HepG2 (cell line): ENCODE data around the gene DIS3L2. TPM values are rescaled to one million over a fixed set of nuclear protein-coding genes. Genes with fewer than 3 reads are reported as not detected.
A peak's percentile ranks its signal among the peaks of the same experiment; 100 is the strongest.

Experiments
- ATAC-seq: fragments of 200-7000 bp; cut with Tn5 transposase; 3 replicates; pipeline ENCODE4 v1.9.1; 2020; ENCODE audit warnings: mild to moderate bottlenecking, moderate library complexity
- BruUV-seq: library from RNA; stranded (reverse); fragments of 400-500 nt; replicated peaks from 2 replicates; lab custom pipeline; 2021; lab: Mats Ljungman, UMichigan
- CTCF ChIA-PET: fragments of 300-600 bp; formaldehyde crosslinking; extraction: SDS; loops from one replicate; lab custom pipeline; 2021; ENCODE audit warnings: low total read pairs, inconsistent platforms, low intra/inter-chr PET ratio; lab: Yijun Ruan, JAX
- POLR2A ChIA-PET: fragments of 350-600 bp; sonication (Branson Sonifier 250); formaldehyde crosslinking; loops from one replicate; lab custom pipeline; 2020; ENCODE audit warnings: antibody characterized with exemption, inconsistent platforms; lab: Yijun Ruan, JAX
- DNase-seq: peaks from one replicate; pipeline ENCODE4 v3.0.0-alpha.2; 2015; ENCODE audit warnings: low spot score
- FAIRE-seq: peaks from 3 replicates; lab custom pipeline; 2011; peaks lifted over from hg19 to GRCh38; lab: Jason Lieb, UNC
- H2AFZ ChIP-seq: one replicate; pipeline ENCODE4 v1.6.1; 2011; ENCODE audit warnings: low read length, inconsistent platforms
- H3K27ac ChIP-seq: fragments of 300-600 bp; 3 replicates; pipeline ENCODE4 v1.8.0; 2011; ENCODE audit warnings: mixed run types, mild to moderate bottlenecking, mixed read lengths, low read length, inconsistent platforms; ENCODE audit not compliant: insufficient read depth; ENCODE audit errors: extremely low read length
- H3K27me3 ChIP-seq, 2 experiments: fragments of 200-600 bp in 1 of 2; 2 replicates in 1 of 2; 3 replicates in 1 of 2; pipeline versions ENCODE4 v1.6.0 to v1.8.0; 2011; ENCODE audit warnings: low read length in 2 of 2, mild to moderate bottlenecking in 2 of 2, moderate library complexity in 2 of 2, inconsistent platforms in 1 of 2; ENCODE audit not compliant: insufficient read depth in 2 of 2, control insufficient read depth in 1 of 2
- H3K36me3 ChIP-seq, 2 experiments: fragments of 200-600 bp in 1 of 2; replicated peaks in 1 of 2; 2 replicates in 1 of 2; 3 replicates in 1 of 2; pipeline versions ENCODE4 v1.5.1 to v1.8.0; 2011; ENCODE audit warnings: low read length in 2 of 2, inconsistent platforms in 1 of 2; ENCODE audit not compliant: insufficient read depth in 2 of 2, control insufficient read depth in 1 of 2
- H3K4me1 ChIP-seq: 2 replicates; pipeline ENCODE4 v1.5.1; 2012; ENCODE audit warnings: low read length, inconsistent platforms; ENCODE audit not compliant: insufficient read depth
- H3K4me2 ChIP-seq: 2 replicates; pipeline ENCODE4 v1.6.0; 2011; ENCODE audit warnings: low read depth, low read length, inconsistent platforms
- H3K4me3 ChIP-seq, 3 experiments: fragments of 200-600 bp in 1 of 3; sonication (generic), shearing (Covaris generic) in 1 of 3; replicated peaks in 1 of 3; 2 replicates each; pipeline ENCODE4 v1.5.1; 2011 to 2016; ENCODE audit warnings: low read length in 3 of 3, inconsistent platforms in 2 of 3, low read depth in 2 of 3, mild to moderate bottlenecking in 2 of 3, control low read depth in 1 of 3, mixed read lengths in 1 of 3; ENCODE audit not compliant: insufficient read depth in 1 of 3
- H3K79me2 ChIP-seq: one replicate; pipeline ENCODE4 v1.6.1; 2011; ENCODE audit warnings: low read length, inconsistent platforms; ENCODE audit not compliant: insufficient read depth
- H3K9ac ChIP-seq: 2 replicates; pipeline ENCODE4 v1.6.0; 2011; ENCODE audit warnings: mild to moderate bottlenecking, low read depth, low read length, inconsistent platforms; ENCODE audit not compliant: insufficient read depth
- H3K9me3 ChIP-seq: 2 replicates; pipeline ENCODE4 v1.5.1; 2012; ENCODE audit warnings: mild to moderate bottlenecking, low read length
- H4K20me1 ChIP-seq: 2 replicates; pipeline ENCODE4 v1.6.0; 2011; ENCODE audit warnings: inconsistent platforms, mild to moderate bottlenecking, low read length, moderate library complexity; ENCODE audit not compliant: insufficient read depth
- BRD4 ChIP-seq: sonication (generic); formaldehyde crosslinking; IDR thresholded peaks from 2 replicates; pipeline ENCODE4 v1.4.0; 2020; ENCODE audit warnings: missing genetic modification reagents
- HOXA7 ChIP-seq: sonication (generic); formaldehyde crosslinking; IDR thresholded peaks from 2 replicates; pipeline ENCODE4 v1.8.1; 2022; ENCODE audit warnings: mild to moderate bottlenecking, missing genetic modification reagents, moderate library complexity
- MED8 ChIP-seq: sonication (generic); formaldehyde crosslinking; IDR thresholded peaks from 2 replicates; pipeline ENCODE4 v1.8.1; 2023; ENCODE audit warnings: mild to moderate bottlenecking, missing genetic modification reagents; ENCODE audit not compliant: insufficient replicate concordance
- MZF1 ChIP-seq: sonication (generic); formaldehyde crosslinking; IDR thresholded peaks from 2 replicates; pipeline ENCODE4 v1.8.1; 2023; ENCODE audit warnings: mild to moderate bottlenecking, missing genetic modification reagents, borderline replicate concordance
- RAD21 ChIP-seq: fragments of 450-650 bp; formaldehyde crosslinking; IDR thresholded peaks from 2 replicates; pipeline ENCODE4 v1.5.0; 2020; ENCODE audit warnings: mild to moderate bottlenecking
- STAG1 ChIP-seq: sonication (generic); formaldehyde crosslinking; IDR thresholded peaks from 2 replicates; pipeline ENCODE4 v1.4.0; 2020; ENCODE audit warnings: missing genetic modification reagents
- ZKSCAN5 ChIP-seq: sonication (generic); formaldehyde crosslinking; IDR thresholded peaks from 2 replicates; pipeline ENCODE4 v1.5.1; 2020; ENCODE audit warnings: mild to moderate bottlenecking, missing genetic modification reagents
- ZNF687 ChIP-seq: sonication (generic); formaldehyde crosslinking; IDR thresholded peaks from 2 replicates; pipeline ENCODE4 v1.5.1; 2020; ENCODE audit warnings: mild to moderate bottlenecking, missing genetic modification reagents, moderate library complexity
- ZNF724P ChIP-seq: sonication (generic); formaldehyde crosslinking; IDR thresholded peaks from 2 replicates; pipeline ENCODE4 v1.8.0; 2022; ENCODE audit warnings: missing genetic modification reagents, borderline replicate concordance
- WGBS: methylation state at CpG from one replicate; pipeline ENCODE4 v1.1.6; 2017; ENCODE audit warnings: low lambda C conversion rate; 5-methylcytosine and 5-hydroxymethylcytosine counted together
- in situ Hi-C: cut with HindIII; loops from 2 replicates; pipeline ENCODE4 v1.10.0; 2017; ENCODE audit warnings: low pct_unique_long_range_greater_than_20kb; ENCODE audit not compliant: extremely low pct_ligation_motif_present
- intact Hi-C: fragments of 100-400 bp; cut with micrococcal nuclease; formaldehyde crosslinking; loops from one replicate; pipeline ENCODE4 v1.10.0; 2022; ENCODE audit not compliant: unreplicated experiment
- polyA plus RNA-seq, 8 experiments: library from polyadenylated mRNA; depleted of rRNA in 3 of 8; stranded (reverse) in 7 of 8; unstranded in 1 of 8; fragments of >200 nt; fragmentation: Illumina TruSeq in 4 of 8; extraction: Trizol in 4 of 8; gene quantifications; 2 replicates each; pipeline versions ENCODE4 v1.2.1 to v1.2.3, GENCODE V29; 2011 to 2016; ENCODE audit warnings: low read depth in 4 of 8, missing spikeins in 1 of 8, mixed read lengths in 1 of 8; ENCODE audit not compliant: insufficient read depth in 1 of 8
- total RNA-seq, 5 experiments: library from RNA; depleted of rRNA; stranded (reverse); fragments of >200 nt; fragmentation: Illumina TruSeq; extraction: Trizol; gene quantifications; 2 replicates each; pipeline ENCODE4 v1.2.3, GENCODE V29; 2016; ENCODE audit warnings: low read depth in 1 of 5
- TF ChIP-seq, protein P1 (sequence below): sonication (generic); formaldehyde crosslinking; IDR thresholded peaks from 2 replicates; pipeline ENCODE4 v1.5.0; 2020; ENCODE audit warnings: mild to moderate bottlenecking, missing genetic modification reagents, moderate library complexity

Gene DIS3L2
- total and polyA plus RNA-seq, 2 of the 13 experiments (the other 11 are each of a cell fraction or from before 2014, with no cell fraction given) = 7.0 to 23.9 TPM

GRCh38 chr2:232324778-232325177 is 363.3 kb downstream of the DIS3L2 start (continued):
- no peak for TF ChIP-seq ZKSCAN5 (CRISPR knock-in tag)
- no peak for TF ChIP-seq ZNF724P (CRISPR knock-in tag)
- no peak for TF ChIP-seq BRD4 (CRISPR knock-in tag)

DNA sequence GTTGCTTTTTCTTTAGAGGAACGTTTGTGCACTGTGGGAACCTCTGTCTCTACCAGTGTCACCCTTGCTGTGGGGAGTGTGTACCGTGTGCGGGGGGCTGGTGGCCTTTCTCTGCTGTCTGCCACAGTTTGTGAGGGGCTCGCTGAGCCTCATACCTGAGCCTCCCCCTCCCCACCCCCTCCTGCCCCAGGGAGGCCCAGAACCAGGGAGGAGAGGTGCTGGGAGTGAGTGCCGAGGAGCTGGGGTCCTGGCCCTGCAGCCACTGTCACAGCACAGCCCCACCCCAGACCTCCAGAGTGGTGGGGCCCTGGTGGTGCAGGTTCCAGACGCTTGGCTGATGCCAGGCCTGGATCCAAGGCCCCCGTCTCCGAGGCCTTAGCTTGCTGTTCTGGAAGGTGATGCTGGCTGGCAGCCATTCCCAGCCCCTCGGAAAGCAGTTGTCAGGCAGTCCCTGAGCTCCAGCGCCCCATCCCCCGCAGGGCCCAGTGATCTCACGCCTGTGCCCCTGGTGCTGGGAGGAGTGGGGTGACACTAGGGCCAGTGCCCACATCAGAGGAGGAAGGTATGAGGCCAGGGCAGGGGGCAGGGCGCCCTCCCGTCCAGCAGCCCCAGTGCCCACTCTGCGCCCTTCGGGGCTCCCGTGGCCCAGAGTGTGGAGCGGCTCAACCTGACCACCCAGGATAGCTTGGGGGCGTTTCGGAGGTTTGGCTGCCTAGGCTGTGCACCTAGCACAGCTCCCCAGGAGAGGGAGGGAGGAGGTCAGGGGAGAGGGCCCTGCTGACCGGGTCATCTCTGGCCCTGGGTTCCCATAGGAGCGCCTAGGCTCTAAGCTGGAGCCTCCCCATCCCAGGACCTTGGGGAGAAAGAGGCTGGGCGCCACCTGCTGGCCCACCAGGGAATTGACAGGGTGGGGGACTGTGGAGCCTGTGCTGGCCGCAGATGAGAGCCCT is 364.1 kb downstream of the DIS3L2 start:
- H3K9ac ChIP-seq = no peak overlapping the region
- POLR2A ChIA-PET = no interaction called here
- FAIRE-seq = peak; percentile 98

More for the DNA sequence above, 364.1 kb downstream of the DIS3L2 start:
- Histone ChIP-seq H3K27ac (no peak overlapping the region), H2AFZ (no peak overlapping the region), H3K36me3 (no peaks in the 10 kb centered on the region), H3K4me1 (peaks cover 8% of the 10 kb centered on the region), H4K20me1 (0 out of 2 replicates have a peak, but pooled peaks cover 6% of the 10 kb centered on the region), H3K9me3 (no peaks in the 10 kb centered on the region), H3K4me2 (no peak overlapping the region), H3K27me3 (no peaks in the 10 kb centered on the region), H3K79me2 (no peaks in the 10 kb centered on the region), H3K4me3 (no peak overlapping the region)
- TF ChIP-seq HOXA7 (CRISPR knock-in tag) (no peak), RAD21 (CRISPR knock-in tag) (peak; percentile 68; the same call in 1 of the 2 replicates), ZNF687 (CRISPR knock-in tag) (peak; percentile 32; the same call in 1 of the 2 replicates), MZF1 (CRISPR knock-in tag) (no peak), STAG1 (CRISPR knock-in tag) (peak; percentile 68), MED8 (CRISPR knock-in tag) (no peak)
- TF ChIP-seq, protein P1, sequence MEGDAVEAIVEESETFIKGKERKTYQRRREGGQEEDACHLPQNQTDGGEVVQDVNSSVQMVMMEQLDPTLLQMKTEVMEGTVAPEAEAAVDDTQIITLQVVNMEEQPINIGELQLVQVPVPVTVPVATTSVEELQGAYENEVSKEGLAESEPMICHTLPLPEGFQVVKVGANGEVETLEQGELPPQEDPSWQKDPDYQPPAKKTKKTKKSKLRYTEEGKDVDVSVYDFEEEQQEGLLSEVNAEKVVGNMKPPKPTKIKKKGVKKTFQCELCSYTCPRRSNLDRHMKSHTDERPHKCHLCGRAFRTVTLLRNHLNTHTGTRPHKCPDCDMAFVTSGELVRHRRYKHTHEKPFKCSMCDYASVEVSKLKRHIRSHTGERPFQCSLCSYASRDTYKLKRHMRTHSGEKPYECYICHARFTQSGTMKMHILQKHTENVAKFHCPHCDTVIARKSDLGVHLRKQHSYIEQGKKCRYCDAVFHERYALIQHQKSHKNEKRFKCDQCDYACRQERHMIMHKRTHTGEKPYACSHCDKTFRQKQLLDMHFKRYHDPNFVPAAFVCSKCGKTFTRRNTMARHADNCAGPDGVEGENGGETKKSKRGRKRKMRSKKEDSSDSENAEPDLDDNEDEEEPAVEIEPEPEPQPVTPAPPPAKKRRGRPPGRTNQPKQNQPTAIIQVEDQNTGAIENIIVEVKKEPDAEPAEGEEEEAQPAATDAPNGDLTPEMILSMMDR (CRISPR knock-in tag) = peak; percentile 48
- BruUV-seq = no TSS peak
- intact Hi-C loops = loop anchor here (2.0 to 5.0 kb wide), 2 partner anchors 183 to 419 kb away; no protein-coding TSS in a partner anchor
- DNase-seq (peak; percentile 42), ATAC-seq (peak; percentile 86)
- CTCF ChIA-PET = no interaction called here
- WGBS = 71% methylated on average over 13 of the region's 24 CpGs
- in situ Hi-C loops = loop anchor here (5.0 to 10.0 kb wide), 2 partner anchors 191 to 418 kb away; no protein-coding TSS in a partner anchor
